MM.1S (cell line): ENCODE data around the gene ASB6.

ENCODE experiments used
- CTCF ChIP-seq: fragments of 300-600 bp; sonication (generic); IDR thresholded peaks from 2 replicates; pipeline ENCODE4 v1.5.1; 2016; ENCODE audit warnings: antibody characterized with exemption, low read length, mixed read lengths
- EZH2 ChIP-seq: fragments of 300-600 bp; sonication (generic); optimal IDR thresholded peaks from 2 replicates; pipeline ENCODE3; 2017; ENCODE audit warnings: low read depth, mild to moderate bottlenecking, antibody characterized with exemption, low read length, mixed read lengths

- no peak for TF ChIP-seq EZH2
- no peak for TF ChIP-seq CTCF
Measured at GRCh38 chr9:129671519-129671918, 29.6 kb upstream of the ASB6 start.
